H1 (cell line): Measurements from ENCODE around the gene RWDD3. TPM values are rescaled to one million over a fixed set of nuclear protein-coding genes. Genes with fewer than 3 reads are reported as not detected.

Source experiments
- CTCF ChIA-PET: fragments of 300-600 bp; sonication (Branson Sonifier 250); formaldehyde crosslinking; loops from one replicate; lab custom pipeline; 2021; ENCODE audit not compliant: partially characterized antibody; lab: Charles Lee
- POLR2A ChIA-PET: fragments of 300-600 bp; sonication (Branson Sonifier 250); formaldehyde crosslinking; loops from one replicate; lab custom pipeline; 2021; ENCODE audit warnings: inconsistent platforms; ENCODE audit not compliant: partially characterized antibody; lab: Charles Lee
- DNase-seq, 2 experiments: peaks; one replicate each; pipeline versions ENCODE4 v3.0.0 to v3.0.0-alpha.2; 2010 to 2022; ENCODE audit warnings: low spot score in 2 of 2, low read depth in 1 of 2, mixed read lengths in 1 of 2
- FAIRE-seq: peaks from 2 replicates; lab custom pipeline; 2011; peaks lifted over from hg19 to GRCh38; lab: Jason Lieb, UNC
- H2AFZ ChIP-seq: 2 replicates; pipeline ENCODE4 v1.8.1; 2012; ENCODE audit warnings: low read length, inconsistent platforms
- H2AK5ac ChIP-seq: 2 replicates; pipeline ENCODE4 v1.6.1; 2013; ENCODE audit warnings: low read depth, low read length
- H2BK120ac ChIP-seq: replicated peaks from 2 replicates; pipeline ENCODE3; 2013; ENCODE audit warnings: low read depth, low read length, inconsistent platforms
- H2BK12ac ChIP-seq: 2 replicates; pipeline ENCODE4 v1.6.1; 2013; ENCODE audit warnings: low read depth, low read length
- H2BK15ac ChIP-seq: 2 replicates; pipeline ENCODE4 v1.6.1; 2013; ENCODE audit warnings: low read length
- H2BK20ac ChIP-seq: 2 replicates; pipeline ENCODE4 v1.6.1; 2013; ENCODE audit warnings: low read length
- H2BK5ac ChIP-seq: 2 replicates; pipeline ENCODE4 v1.6.1; 2013; ENCODE audit warnings: low read depth, low read length
- H3K14ac ChIP-seq: 2 replicates; pipeline ENCODE4 v1.6.1; 2013; ENCODE audit warnings: inconsistent platforms; ENCODE audit not compliant: insufficient read length
- H3K18ac ChIP-seq: 2 replicates; pipeline ENCODE4 v1.6.1; 2013; ENCODE audit warnings: low read length; ENCODE audit errors: extremely low read depth
- H3K23ac ChIP-seq: 2 replicates; pipeline ENCODE4 v1.6.1; 2013; ENCODE audit warnings: inconsistent platforms; ENCODE audit not compliant: insufficient read length
- H3K23me2 ChIP-seq: 2 replicates; pipeline ENCODE4 v1.6.1; 2013; ENCODE audit warnings: low read depth, low read length
- H3K27ac ChIP-seq: 2 replicates; pipeline ENCODE4 v1.6.1; 2011; ENCODE audit warnings: low read depth, low read length, inconsistent platforms
- H3K27me3 ChIP-seq, 4 experiments: replicated peaks in 1 of 4; 1 replicate in 1 of 4; 2 replicates in 3 of 4; pipeline versions ENCODE4 v1.6.1 to v1.8.1; 2011 to 2013; ENCODE audit warnings: low read length in 3 of 4, mild to moderate bottlenecking in 3 of 4, inconsistent platforms in 2 of 4, mixed read lengths in 2 of 4, moderate library complexity in 1 of 4; ENCODE audit not compliant: control insufficient read depth in 3 of 4, insufficient read depth in 3 of 4; ENCODE audit errors: extremely low read depth in 1 of 4
- H3K36me3 ChIP-seq, 4 experiments: 2 replicates each; pipeline versions ENCODE4 v1.6.1 to v1.8.1; 2011 to 2013; ENCODE audit warnings: mild to moderate bottlenecking in 4 of 4, low read length in 3 of 4, moderate library complexity in 2 of 4, control low read depth in 1 of 4, inconsistent platforms in 1 of 4; ENCODE audit not compliant: insufficient read depth in 4 of 4, control insufficient read depth in 2 of 4
- H3K4ac ChIP-seq: replicated peaks from 2 replicates; pipeline ENCODE3; 2013; ENCODE audit warnings: low read length, low read depth, mixed read lengths, inconsistent platforms; ENCODE audit not compliant: insufficient read length
- H3K4me1 ChIP-seq, 4 experiments: replicated peaks in 1 of 4; 1 replicate in 1 of 4; 2 replicates in 3 of 4; pipeline versions ENCODE4 v1.6.1 to v1.8.1; 2011 to 2013; ENCODE audit warnings: low read length in 3 of 4, inconsistent platforms in 2 of 4, mixed read lengths in 1 of 4; ENCODE audit not compliant: insufficient read depth in 4 of 4, control insufficient read depth in 3 of 4
- H3K4me2 ChIP-seq, 2 experiments: 2 replicates each; pipeline versions ENCODE4 v1.6.1 to v1.8.1; 2011 to 2013; ENCODE audit warnings: low read depth in 2 of 2, low read length in 2 of 2, control low read depth in 1 of 2, inconsistent platforms in 1 of 2, mild to moderate bottlenecking in 1 of 2; ENCODE audit not compliant: insufficient read depth in 1 of 2
- H3K4me3 ChIP-seq, 4 experiments: fragments of 200-600, 300-600 bp in 1 of 4; sonication (generic), shearing (Covaris generic), sonication (Bioruptor Twin) in 1 of 4; 2 replicates each; pipeline versions ENCODE4 v1.5.1 to v1.8.1; 2011 to 2016; ENCODE audit warnings: low read length in 4 of 4, low read depth in 3 of 4, control low read depth in 2 of 4, inconsistent platforms in 2 of 4, mild to moderate bottlenecking in 2 of 4, mixed read lengths in 1 of 4, moderate library complexity in 1 of 4; ENCODE audit not compliant: insufficient read depth in 2 of 4; ENCODE audit errors: extremely low read depth in 1 of 4
- H3K56ac ChIP-seq: replicated peaks from 2 replicates; pipeline ENCODE3; 2013; ENCODE audit warnings: low read depth, mild to moderate bottlenecking, mixed read lengths, low read length, inconsistent platforms; ENCODE audit not compliant: insufficient read length
- H3K79me1 ChIP-seq: 2 replicates; pipeline ENCODE4 v1.6.1; 2013; ENCODE audit warnings: low read depth, low read length, control low read depth
- H3K79me2 ChIP-seq, 2 experiments: 2 replicates each; pipeline versions ENCODE4 v1.6.1 to v1.8.1; 2012 to 2013; ENCODE audit warnings: low read length in 2 of 2, mild to moderate bottlenecking in 2 of 2, inconsistent platforms in 1 of 2; ENCODE audit not compliant: insufficient read depth in 2 of 2, control insufficient read depth in 1 of 2
- H3K9ac ChIP-seq, 4 experiments: replicated peaks in 1 of 4; 1 replicate in 1 of 4; 2 replicates in 3 of 4; pipeline versions ENCODE4 v1.6.1 to v1.8.1; 2011 to 2013; ENCODE audit warnings: low read depth in 3 of 4, low read length in 3 of 4, control low read depth in 2 of 4, mild to moderate bottlenecking in 2 of 4, moderate library complexity in 2 of 4, inconsistent platforms in 1 of 4; ENCODE audit errors: extremely low read depth in 1 of 4
- H3K9me3 ChIP-seq, 2 experiments: 2 replicates each; pipeline versions ENCODE4 v1.6.1 to v1.8.1; 2012 to 2013; ENCODE audit warnings: mild to moderate bottlenecking in 2 of 2, moderate library complexity in 2 of 2, control low read depth in 1 of 2, inconsistent platforms in 1 of 2, low read depth in 1 of 2, low read length in 1 of 2, mixed read lengths in 1 of 2; ENCODE audit not compliant: insufficient read depth in 2 of 2
- H4K20me1 ChIP-seq, 2 experiments: replicated peaks in 1 of 2; 2 replicates each; pipeline versions ENCODE3 to v1.8.1; 2011 to 2013; ENCODE audit warnings: inconsistent platforms in 2 of 2, low read length in 2 of 2, mild to moderate bottlenecking in 1 of 2; ENCODE audit not compliant: insufficient read depth in 2 of 2, control insufficient read depth in 1 of 2
- H4K5ac ChIP-seq: 2 replicates; pipeline ENCODE4 v1.6.1; 2013; ENCODE audit warnings: low read length, low read depth, mixed read lengths, inconsistent platforms; ENCODE audit not compliant: insufficient read length
- H4K8ac ChIP-seq: 2 replicates; pipeline ENCODE4 v1.8.0; 2013; ENCODE audit warnings: mild to moderate bottlenecking, moderate library complexity, low read length, inconsistent platforms; ENCODE audit not compliant: insufficient read depth; ENCODE audit errors: extremely low read depth
- H4K91ac ChIP-seq: replicated peaks from 2 replicates; pipeline ENCODE3; 2013; ENCODE audit warnings: low read length, mixed read lengths, inconsistent platforms; ENCODE audit not compliant: insufficient read length
- ASH2L ChIP-seq: fragments of 200-600, 300-600 bp; sonication (generic); IDR thresholded peaks from one replicate; pipeline ENCODE4 v1.7.1; 2017; ENCODE audit warnings: low read length
- BRCA1 ChIP-seq: IDR thresholded peaks from 2 replicates; pipeline ENCODE4 v1.6.1; 2012; ENCODE audit warnings: low read depth, low read length, improper control_type of control experiment
- CHD1 ChIP-seq: IDR thresholded peaks from 2 replicates; pipeline ENCODE4 v1.6.1; 2012; ENCODE audit warnings: low read depth, low read length, improper control_type of control experiment
- EZH2 ChIP-seq: fragments of 200-600 bp; sonication (generic); IDR thresholded peaks from 2 replicates; pipeline ENCODE4 v1.7.1; 2012; ENCODE audit warnings: low read depth, mild to moderate bottlenecking, moderate library complexity, low read length, inconsistent platforms; ENCODE audit not compliant: severe bottlenecking
- HDAC6 ChIP-seq: IDR thresholded peaks from one replicate; pipeline ENCODE4 v1.7.1; 2012; ENCODE audit warnings: low read depth, mild to moderate bottlenecking, inconsistent platforms, low read length, moderate library complexity
- NRF1 ChIP-seq: IDR thresholded peaks from 2 replicates; pipeline ENCODE4 v1.6.1; 2011; ENCODE audit warnings: mild to moderate bottlenecking, low read depth, low read length, improper control_type of control experiment
- SAP30 ChIP-seq: fragments of 300-600 bp; sonication (generic); IDR thresholded peaks from 2 replicates; pipeline ENCODE4 v1.7.1; 2012; ENCODE audit warnings: low read length, moderate library complexity, mild to moderate bottlenecking, inconsistent platforms; ENCODE audit not compliant: insufficient read depth, insufficient replicate concordance
- SUZ12 ChIP-seq: fragments of 200-600 bp; sonication (generic); IDR thresholded peaks from 2 replicates; pipeline ENCODE4 v1.6.1; 2012; ENCODE audit warnings: mild to moderate bottlenecking, inconsistent platforms, low read length, moderate library complexity, mixed read lengths
- ZNF274 ChIP-seq: IDR thresholded peaks from 2 replicates; pipeline ENCODE4 v1.7.0; 2012; ENCODE audit warnings: low read length, borderline replicate concordance; ENCODE audit errors: extremely low read depth
- WGBS, 2 experiments: shearing (Covaris generic) in 1 of 2; methylation state at CpG; one replicate each; pipeline versions ENCODE4 v1.1.6 to v1.1.7; 2013 to 2015; ENCODE audit warnings: low lambda C conversion rate in 2 of 2, mixed read lengths in 2 of 2, inconsistent platforms in 1 of 2, low coverage in 1 of 2, missing lambda C conversion rate in 1 of 2; ENCODE audit not compliant: insufficient replicate concordance in 2 of 2, insufficient coverage in 1 of 2, insufficient read length in 1 of 2; ENCODE audit errors: extremely low coverage in 1 of 2, missing lambda C conversion rate in 1 of 2; 5-methylcytosine and 5-hydroxymethylcytosine counted together
- polyA plus RNA-seq, 7 experiments: library from polyadenylated mRNA; depleted of rRNA in 3 of 7; stranded (reverse) in 5 of 7; unstranded in 2 of 7; fragments of >200 nt in 5 of 7; fragments of 200-250 nt in 2 of 7; gene quantifications; 1 replicate in 5 of 7; 2 replicates in 1 of 7; 4 replicates in 1 of 7; pipeline versions ENCODE4 v1.2.1 to v1.2.3, GENCODE V29; 2011 to 2013; ENCODE audit warnings: missing spikeins in 2 of 7, mixed read lengths in 2 of 7
- total RNA-seq: library from RNA; stranded (reverse); fragmentation: NEBNext Ultra II Directional; extraction: Animal tissue kit (Norgen Biotek cat#: 25700); gene quantifications from 2 replicates; pipeline ENCODE4 v1.2.1, GENCODE V29; 2021

RWDD3 gene
- total and polyA plus RNA-seq, 2 of the 8 experiments (the other 6 are each of a cell fraction or from before 2014, with no cell fraction given) = 7.9 to 14.5 TPM

DNA sequence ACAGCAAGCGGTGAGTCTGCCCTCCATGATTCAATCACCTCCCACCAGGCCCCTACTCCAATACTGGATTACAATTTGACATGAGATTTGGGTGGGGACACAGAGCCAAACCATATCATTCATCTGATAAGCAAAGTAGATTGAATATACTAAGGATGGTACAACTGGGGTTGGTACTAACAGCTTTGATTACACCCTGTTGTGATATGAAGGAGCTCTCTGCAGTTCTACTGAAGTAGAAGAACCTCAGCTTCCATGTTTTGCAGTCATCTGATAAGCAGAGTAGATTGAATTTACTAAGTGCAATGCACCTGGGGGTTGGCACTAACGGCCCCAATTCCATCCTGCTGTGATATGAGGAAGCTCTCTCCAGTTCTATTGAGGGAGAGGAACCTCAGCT lies 31.1 kb downstream of the RWDD3 start:
- ChIA-PET POLR2A (no interaction called here), CTCF (interaction anchor here (1.1 kb wide), 1 partner anchor 13 kb away, joined by 3 read pairs; no protein-coding TSS in a partner anchor)
- no peak overlapping the region for H3K14ac ChIP-seq
- no peak overlapping the region for H2BK15ac ChIP-seq
- no peak overlapping the region for H4K5ac ChIP-seq
- H3K9ac ChIP-seq = no peak overlapping the region
- H3K79me2 ChIP-seq = no peaks in the 10 kb centered on the region
- no peak overlapping the region for H2BK5ac ChIP-seq
- H3K56ac ChIP-seq = no peak overlapping the region
- H4K20me1 ChIP-seq = no peaks in the 10 kb centered on the region
- H3K23ac ChIP-seq = no peak overlapping the region
- no peak overlapping the region for H3K18ac ChIP-seq
- H2AFZ ChIP-seq = no peak overlapping the region
- 93% methylated on average over 2 of the region's 2 CpGs; no CpG with 5 or more reads in 1 of the 2 experiments for WGBS, 2 experiments
- H3K27ac ChIP-seq = no peak overlapping the region
- no peak overlapping the region for H3K4me2 ChIP-seq
- H4K91ac ChIP-seq = no peak overlapping the region
- DNase-seq (no peak), FAIRE-seq (no peak)
- H4K8ac ChIP-seq = no peak overlapping the region
- no peaks in the 10 kb centered on the region; the same call in 1 of the 2 replicates for H3K23me2 ChIP-seq
- no peaks in the 10 kb centered on the region for H3K9me3 ChIP-seq
- TF ChIP-seq NRF1 (no peak), SAP30 (no peak), HDAC6 (no peak), EZH2 (no peak), ASH2L (no peak), SUZ12 (no peak), ZNF274 (no peak), BRCA1 (no peak), CHD1 (no peak)
- no peak overlapping the region for H3K4ac ChIP-seq
- H2BK20ac ChIP-seq = no peak overlapping the region
- no peak overlapping the region for H2BK12ac ChIP-seq
- no peak overlapping the region for H2AK5ac ChIP-seq
- no peak overlapping the region for H2BK120ac ChIP-seq
- no peaks in the 10 kb centered on the region for H3K27me3 ChIP-seq
- no peak overlapping the region for H3K4me3 ChIP-seq
- H3K36me3 ChIP-seq = no peaks in the 10 kb centered on the region
- H3K79me1 ChIP-seq = no peaks in the 10 kb centered on the region
- no peaks in the 10 kb centered on the region for H3K4me1 ChIP-seq
